ENCODE data around the gene BMI1.

The BMI1 gene

GRCh38 chr10:22346096-22346661, 25.3 kb downstream of the BMI1 start:
- Histone ChIP-seq H3K4me3 (ENCODE audit: low read length) (no peak overlapping the region), H3K79me2 (ENCODE audit: low read length) (no peaks in the 10 kb centered on the region), H4K20me1 (ENCODE audit: insufficient read depth, low read length) (no peaks in the 10 kb centered on the region), H3F3A (ENCODE audit: insufficient read depth, low read length) (peaks cover 18% of the 10 kb centered on the region), H3K36me3 (replicated peaks; ENCODE audit: insufficient read depth, low read length) (no peaks in the 10 kb centered on the region), H3K9ac (ENCODE audit: low read length) (no peak overlapping the region), H3K9me2 (replicated peaks; ENCODE audit: insufficient read depth, low read length) (no peaks in the 10 kb centered on the region), H3K27ac (ENCODE audit: low read length) (no peak overlapping the region), H3K9me3 (replicated peaks; ENCODE audit: insufficient read depth, low read length) (no peaks in the 10 kb centered on the region), H3K4me2 (ENCODE audit: low read depth, low read length) (no peak overlapping the region), H3K4me1 (ENCODE audit: low read length) (peaks cover 41% of the 10 kb centered on the region), H3K27me3 (replicated peaks; ENCODE audit: insufficient read depth, low read length) (peaks cover 4% of the 10 kb centered on the region), H2AFZ (ENCODE audit: low read length) (no peak overlapping the region)
- TF ChIP-seq CTCF (IDR thresholded peaks at IDR 0.05; ENCODE audit: low read length) (no peak), EZH2phosphoT487 (IDR thresholded peaks at IDR 0.05; ENCODE audit: low read length) (no peak), EZH2 (optimal IDR thresholded peaks at IDR 0.05; ENCODE audit: low read depth, low read length) (no peak)
- DNase-seq, result no peak

DNA sequence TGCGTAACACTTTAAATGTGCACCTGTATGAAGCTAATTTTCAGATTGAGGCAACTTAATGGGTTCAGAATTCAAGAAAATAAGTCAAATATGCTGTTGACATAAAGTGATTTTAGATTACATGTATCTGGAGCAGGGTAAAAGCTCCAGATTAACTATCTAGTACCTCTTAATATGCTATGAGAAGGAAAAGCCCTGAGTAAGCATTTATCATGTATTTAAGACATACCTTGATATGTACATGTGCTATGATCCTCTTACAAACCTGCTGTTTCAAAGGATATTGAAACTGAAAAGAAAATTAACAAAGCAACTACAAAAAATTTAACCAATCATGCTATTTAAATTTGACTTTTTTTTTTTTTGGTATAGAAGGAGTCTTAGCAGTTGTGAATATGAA, 28.9 kb downstream of the BMI1 start:
- Histone ChIP-seq H3K4me2 (ENCODE audit: low read depth, low read length) (no peak overlapping the region), H3K4me1 (ENCODE audit: low read length) (peaks cover 11% of the 10 kb centered on the region), H4K20me1 (ENCODE audit: insufficient read depth, low read length) (no peaks in the 10 kb centered on the region), H3K27me3 (replicated peaks; ENCODE audit: insufficient read depth, low read length) (no peaks in the 10 kb centered on the region; the same call in 1 of the 2 replicates), H3K9me2 (replicated peaks; ENCODE audit: insufficient read depth, low read length) (no peaks in the 10 kb centered on the region), H3K79me2 (ENCODE audit: low read length) (no peaks in the 10 kb centered on the region), H3F3A (ENCODE audit: insufficient read depth, low read length) (no peaks in the 10 kb centered on the region), H3K36me3 (replicated peaks; ENCODE audit: insufficient read depth, low read length) (no peaks in the 10 kb centered on the region), H3K9me3 (replicated peaks; ENCODE audit: insufficient read depth, low read length) (no peaks in the 10 kb centered on the region), H3K9ac (ENCODE audit: low read length) (no peak overlapping the region), H3K4me3 (ENCODE audit: low read length) (no peak overlapping the region), H2AFZ (ENCODE audit: low read length) (no peak overlapping the region), H3K27ac (ENCODE audit: low read length) (no peak overlapping the region)
- no peak for DNase-seq
- TF ChIP-seq CTCF (IDR thresholded peaks at IDR 0.05; ENCODE audit: low read length) (no peak), EZH2phosphoT487 (IDR thresholded peaks at IDR 0.05; ENCODE audit: low read length) (no peak), EZH2 (optimal IDR thresholded peaks at IDR 0.05; ENCODE audit: low read depth, low read length) (no peak)

- H4K20me1 ChIP-seq (ENCODE audit: insufficient read depth, low read length), result no peaks in the 10 kb centered on the region
- 0 out of 2 replicates have a peak, but pooled peaks cover 7% of the 10 kb centered on the region for H3K4me1 ChIP-seq (ENCODE audit: low read length)
- H3F3A ChIP-seq (ENCODE audit: insufficient read depth, low read length), result no peaks in the 10 kb centered on the region
- H3K27ac ChIP-seq (ENCODE audit: low read length), result no peak overlapping the region
- no peak for DNase-seq
- no peaks in the 10 kb centered on the region for H3K9me2 ChIP-seq (replicated peaks; ENCODE audit: insufficient read depth, low read length)
- H3K36me3 ChIP-seq (replicated peaks; ENCODE audit: insufficient read depth, low read length), result no peaks in the 10 kb centered on the region
- H3K4me3 ChIP-seq (ENCODE audit: low read length), result no peak overlapping the region
- no peak overlapping the region for H2AFZ ChIP-seq (ENCODE audit: low read length)
- no peaks in the 10 kb centered on the region for H3K79me2 ChIP-seq (ENCODE audit: low read length)
- H3K9ac ChIP-seq (ENCODE audit: low read length), result no peak overlapping the region
- no peaks in the 10 kb centered on the region for H3K9me3 ChIP-seq (replicated peaks; ENCODE audit: insufficient read depth, low read length)
- H3K27me3 ChIP-seq (replicated peaks; ENCODE audit: insufficient read depth, low read length), result no peaks in the 10 kb centered on the region; the same call in 1 of the 2 replicates
- TF ChIP-seq EZH2phosphoT487 (IDR thresholded peaks at IDR 0.05; ENCODE audit: low read length) (no peak), CTCF (IDR thresholded peaks at IDR 0.05; ENCODE audit: low read length) (no peak), EZH2 (optimal IDR thresholded peaks at IDR 0.05; ENCODE audit: low read depth, low read length) (no peak)
- no peak overlapping the region for H3K4me2 ChIP-seq (ENCODE audit: low read depth, low read length)
Observed at GRCh38 chr10:22351131-22351703, 30.3 kb downstream of the BMI1 start.

All from MM.1S (cell line).